HEK293 (cell line): ENCODE measurements around the gene SCN8A.

Experiments
- CTCF ChIA-PET: fragments of 350-600 bp; formaldehyde crosslinking; extraction: SDS; loops from one replicate; lab custom pipeline; 2021; ENCODE audit warnings: antibody characterized with exemption; lab: Yijun Ruan, JAX
- POLR2A ChIA-PET: fragments of 300-600 bp; formaldehyde crosslinking; extraction: SDS; loops from one replicate; lab custom pipeline; 2020; ENCODE audit warnings: antibody characterized with exemption, inconsistent platforms; lab: Yijun Ruan, JAX
- H3K27ac ChIP-seq: fragments of 200-500 bp; sonication (Bioruptor generic); 2 replicates; pipeline ENCODE4 v1.5.1; 2014; ENCODE audit warnings: low read depth, low read length, control low read depth, inconsistent platforms; ENCODE audit errors: extremely low read depth
- H3K36me3 ChIP-seq, 2 experiments: fragments of 200-500 bp in 1 of 2; sonication (Bioruptor generic) in 1 of 2; 1 replicate in 1 of 2; 2 replicates in 1 of 2; pipeline ENCODE4 v1.5.1; 2014 to 2017; ENCODE audit warnings: inconsistent platforms in 2 of 2, low read length in 2 of 2; ENCODE audit not compliant: control insufficient read depth in 2 of 2, insufficient read depth in 1 of 2
- H3K4me1 ChIP-seq: fragments of 200-500 bp; sonication (Bioruptor generic); 2 replicates; pipeline ENCODE4 v1.5.1; 2014; ENCODE audit warnings: mild to moderate bottlenecking, low read length, inconsistent platforms; ENCODE audit not compliant: control insufficient read depth, insufficient read depth
- H3K4me3 ChIP-seq: 2 replicates; pipeline ENCODE4 v1.5.1; 2011; ENCODE audit warnings: low read depth, mild to moderate bottlenecking, control low read depth, low read length, moderate library complexity
- H3K9me3 ChIP-seq: fragments of 200-500 bp; sonication (Bioruptor generic); 2 replicates; pipeline ENCODE4 v1.5.1; 2014; ENCODE audit warnings: low read depth, low read length, inconsistent platforms; ENCODE audit not compliant: control insufficient read depth, insufficient read depth
- CTCF ChIP-seq: fragments of 450-650 bp; formaldehyde crosslinking; IDR thresholded peaks from 2 replicates; pipeline ENCODE4 v1.5.1; 2016; ENCODE audit warnings: missing biosample characterization, missing genetic modification characterization
- KLF9 ChIP-seq: fragments of 450-650 bp; formaldehyde crosslinking; IDR thresholded peaks from 2 replicates; pipeline ENCODE4 v1.5.1; 2016; ENCODE audit warnings: missing biosample characterization, missing genetic modification characterization, low read depth
- MEIS1 ChIP-seq: sonication (generic); formaldehyde crosslinking; IDR thresholded peaks from 2 replicates; pipeline ENCODE4 v1.8.1; 2022; ENCODE audit warnings: missing genetic modification reagents, mild to moderate bottlenecking, borderline replicate concordance
- YY1 ChIP-seq: fragments of 450-650 bp; formaldehyde crosslinking; IDR thresholded peaks from 2 replicates; pipeline ENCODE4 v1.5.1; 2018; ENCODE audit warnings: missing biosample characterization, missing genetic modification characterization
- ZNF16 ChIP-seq: fragments of 450-650 bp; formaldehyde crosslinking; IDR thresholded peaks from 2 replicates; pipeline ENCODE4 v1.5.1; 2016; ENCODE audit warnings: low read depth, missing biosample characterization, missing genetic modification characterization
- ZNF175 ChIP-seq: fragments of 450-650 bp; formaldehyde crosslinking; IDR thresholded peaks from 2 replicates; pipeline ENCODE4 v1.5.1; 2016; ENCODE audit warnings: missing biosample characterization, missing genetic modification characterization
- ZNF394 ChIP-seq: fragments of 450-650 bp; formaldehyde crosslinking; IDR thresholded peaks from 2 replicates; pipeline ENCODE4 v1.5.1; 2016; ENCODE audit warnings: missing biosample characterization, missing genetic modification characterization, mild to moderate bottlenecking, moderate library complexity, borderline replicate concordance
- ZNF404 ChIP-seq: fragments of 450-650 bp; formaldehyde crosslinking; IDR thresholded peaks from 2 replicates; pipeline ENCODE4 v1.5.1; 2017; ENCODE audit warnings: missing biosample characterization, missing genetic modification characterization
- ZNF473 ChIP-seq: fragments of 450-650 bp; formaldehyde crosslinking; IDR thresholded peaks from 2 replicates; pipeline ENCODE4 v1.5.1; 2017; ENCODE audit warnings: missing biosample characterization, missing genetic modification characterization
- ZNF600 ChIP-seq: fragments of 450-650 bp; formaldehyde crosslinking; IDR thresholded peaks from 2 replicates; pipeline ENCODE4 v1.5.1; 2016; ENCODE audit warnings: missing biosample characterization, missing genetic modification characterization
- ZNF654 ChIP-seq: fragments of 450-650 bp; formaldehyde crosslinking; IDR thresholded peaks from 2 replicates; pipeline ENCODE4 v1.5.1; 2016; ENCODE audit warnings: low read depth, missing biosample characterization, missing genetic modification characterization
- ZNF664 ChIP-seq: fragments of 450-650 bp; formaldehyde crosslinking; IDR thresholded peaks from 2 replicates; pipeline ENCODE4 v1.5.1; 2016; ENCODE audit warnings: missing biosample characterization, missing genetic modification characterization
- ZNF670 ChIP-seq: fragments of 450-650 bp; formaldehyde crosslinking; IDR thresholded peaks from 2 replicates; pipeline ENCODE4 v1.5.1; 2016; ENCODE audit warnings: missing biosample characterization, missing genetic modification characterization, low read depth
- ZNF791 ChIP-seq: fragments of 450-650 bp; formaldehyde crosslinking; IDR thresholded peaks from 2 replicates; pipeline ENCODE4 v1.5.1; 2016; ENCODE audit warnings: missing biosample characterization, missing genetic modification characterization
- TF ChIP-seq, protein P1 (sequence below): fragments of 450-650 bp; IDR thresholded peaks from 2 replicates; pipeline ENCODE4 v1.5.1; 2018; ENCODE audit warnings: missing biosample characterization, mild to moderate bottlenecking, missing genetic modification characterization
- TF ChIP-seq, protein P2 (sequence below): fragments of 450-650 bp; formaldehyde crosslinking; IDR thresholded peaks from 2 replicates; pipeline ENCODE4 v1.5.1; 2017; ENCODE audit warnings: missing biosample characterization, missing genetic modification characterization
- TF ChIP-seq, protein P3 (sequence below): fragments of 450-650 bp; formaldehyde crosslinking; IDR thresholded peaks from 2 replicates; pipeline ENCODE4 v1.5.1; 2016; ENCODE audit warnings: missing biosample characterization, missing genetic modification characterization
- TF ChIP-seq, protein P4 (sequence below): fragments of 450-650 bp; formaldehyde crosslinking; IDR thresholded peaks from 2 replicates; pipeline ENCODE4 v1.5.1; 2016; ENCODE audit warnings: missing biosample characterization, missing genetic modification characterization

Gene SCN8A

GRCh38 chr12:51676875-51677274 lies 85.8 kb downstream of the SCN8A start:
- no peak overlapping the region for H3K4me3 ChIP-seq
- ChIA-PET CTCF (interaction anchor here (0.6 to 2.4 kb wide), 10 partner anchors 8 to 256 kb away, joined by 3 to 19 read pairs (median 4); no protein-coding TSS in a partner anchor), POLR2A (no interaction called here)
- H3K4me1 ChIP-seq, result no peaks in the 10 kb centered on the region
- H3K9me3 ChIP-seq, result no peaks in the 10 kb centered on the region
- H3K36me3 ChIP-seq, result no peaks in the 10 kb centered on the region
- no peak for TF ChIP-seq ZNF664 (tag by site-specific recombination)
- no peak for TF ChIP-seq ZNF473 (tag by site-specific recombination)
- no peak for TF ChIP-seq MEIS1 (CRISPR knock-in tag)
- no peak for TF ChIP-seq ZNF175 (tag by site-specific recombination)
- TF ChIP-seq, protein P1, sequence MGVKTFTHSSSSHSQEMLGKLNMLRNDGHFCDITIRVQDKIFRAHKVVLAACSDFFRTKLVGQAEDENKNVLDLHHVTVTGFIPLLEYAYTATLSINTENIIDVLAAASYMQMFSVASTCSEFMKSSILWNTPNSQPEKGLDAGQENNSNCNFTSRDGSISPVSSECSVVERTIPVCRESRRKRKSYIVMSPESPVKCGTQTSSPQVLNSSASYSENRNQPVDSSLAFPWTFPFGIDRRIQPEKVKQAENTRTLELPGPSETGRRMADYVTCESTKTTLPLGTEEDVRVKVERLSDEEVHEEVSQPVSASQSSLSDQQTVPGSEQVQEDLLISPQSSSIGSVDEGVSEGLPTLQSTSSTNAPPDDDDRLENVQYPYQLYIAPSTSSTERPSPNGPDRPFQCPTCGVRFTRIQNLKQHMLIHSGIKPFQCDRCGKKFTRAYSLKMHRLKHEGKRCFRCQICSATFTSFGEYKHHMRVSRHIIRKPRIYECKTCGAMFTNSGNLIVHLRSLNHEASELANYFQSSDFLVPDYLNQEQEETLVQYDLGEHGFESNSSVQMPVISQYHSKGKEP (tag by site-specific recombination), result no peak
- TF ChIP-seq, protein P2, sequence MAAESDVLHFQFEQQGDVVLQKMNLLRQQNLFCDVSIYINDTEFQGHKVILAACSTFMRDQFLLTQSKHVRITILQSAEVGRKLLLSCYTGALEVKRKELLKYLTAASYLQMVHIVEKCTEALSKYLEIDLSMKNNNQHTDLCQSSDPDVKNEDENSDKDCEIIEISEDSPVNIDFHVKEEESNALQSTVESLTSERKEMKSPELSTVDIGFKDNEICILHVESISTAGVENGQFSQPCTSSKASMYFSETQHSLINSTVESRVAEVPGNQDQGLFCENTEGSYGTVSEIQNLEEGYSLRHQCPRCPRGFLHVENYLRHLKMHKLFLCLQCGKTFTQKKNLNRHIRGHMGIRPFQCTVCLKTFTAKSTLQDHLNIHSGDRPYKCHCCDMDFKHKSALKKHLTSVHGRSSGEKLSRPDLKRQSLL (tag by site-specific recombination), result no peak
- no peak for TF ChIP-seq KLF9 (tag by site-specific recombination)
- no peak for TF ChIP-seq YY1 (tag by site-specific recombination)
- no peak for TF ChIP-seq ZNF394 (tag by site-specific recombination)
- no peak for TF ChIP-seq ZNF16 (tag by site-specific recombination)
- TF ChIP-seq CTCF (tag by site-specific recombination), result no peak
- no peak for TF ChIP-seq ZNF791 (tag by site-specific recombination)
- TF ChIP-seq ZNF404 (tag by site-specific recombination), result no peak
- no peak for TF ChIP-seq ZNF654 (tag by site-specific recombination)
- no peak overlapping the region for H3K27ac ChIP-seq

DNA sequence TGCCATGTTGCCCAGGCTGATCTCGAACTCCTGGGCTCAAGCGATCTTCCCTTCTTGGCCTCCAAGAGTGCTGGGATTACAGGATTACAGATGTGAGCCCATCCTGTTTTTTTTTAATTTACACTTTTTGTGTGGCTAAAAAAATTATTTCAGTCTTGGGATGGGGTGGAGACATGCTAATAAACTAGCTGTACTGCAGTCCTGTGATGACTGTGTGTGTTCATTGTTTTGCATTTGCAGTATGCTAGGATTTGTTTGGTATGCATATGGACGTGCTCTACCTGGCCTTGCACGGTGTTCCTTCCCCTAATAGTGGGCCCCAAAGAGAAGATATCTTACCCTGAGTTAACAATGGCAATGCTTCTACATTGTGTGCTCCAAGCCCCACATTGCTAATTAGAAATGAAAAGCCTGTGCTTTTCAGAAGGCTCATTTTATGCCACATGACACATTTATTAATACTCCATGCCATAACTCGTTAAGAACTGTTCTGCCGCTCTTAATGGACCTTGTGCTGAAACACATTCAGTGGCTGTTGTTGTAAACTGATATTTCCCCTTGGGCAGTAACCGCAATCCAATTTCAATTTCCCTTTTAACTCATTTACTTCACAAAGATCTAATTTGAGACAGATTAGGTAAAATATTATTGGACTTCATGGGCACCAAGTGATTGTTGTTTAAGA lies 86.4 kb downstream of the SCN8A start:
- ChIA-PET CTCF (interaction anchor here (0.6 to 2.4 kb wide), 7 partner anchors 9 to 257 kb away, joined by 3 to 19 read pairs (median 4); no protein-coding TSS in a partner anchor), POLR2A (no interaction called here)
- no peaks in the 10 kb centered on the region for H3K9me3 ChIP-seq
- no peaks in the 10 kb centered on the region for H3K4me1 ChIP-seq
- H3K4me3 ChIP-seq, result no peak overlapping the region
- TF ChIP-seq ZNF600 (no peak), ZNF670 (tag by site-specific recombination) (no peak)
- TF ChIP-seq, protein P3, sequence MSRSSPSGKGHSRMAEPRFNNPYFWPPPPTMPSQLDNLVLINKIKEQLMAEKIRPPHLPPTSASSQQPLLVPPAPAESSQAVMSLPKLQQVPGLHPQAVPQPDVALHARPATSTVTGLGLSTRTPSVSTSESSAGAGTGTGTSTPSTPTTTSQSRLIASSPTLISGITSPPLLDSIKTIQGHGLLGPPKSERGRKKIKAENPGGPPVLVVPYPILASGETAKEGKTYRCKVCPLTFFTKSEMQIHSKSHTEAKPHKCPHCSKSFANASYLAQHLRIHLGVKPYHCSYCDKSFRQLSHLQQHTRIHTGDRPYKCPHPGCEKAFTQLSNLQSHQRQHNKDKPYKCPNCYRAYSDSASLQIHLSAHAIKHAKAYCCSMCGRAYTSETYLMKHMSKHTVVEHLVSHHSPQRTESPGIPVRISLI (tag by site-specific recombination), result 0 out of 2 replicates have a peak, but pooled peaks have one; percentile 51
- TF ChIP-seq, protein P4, sequence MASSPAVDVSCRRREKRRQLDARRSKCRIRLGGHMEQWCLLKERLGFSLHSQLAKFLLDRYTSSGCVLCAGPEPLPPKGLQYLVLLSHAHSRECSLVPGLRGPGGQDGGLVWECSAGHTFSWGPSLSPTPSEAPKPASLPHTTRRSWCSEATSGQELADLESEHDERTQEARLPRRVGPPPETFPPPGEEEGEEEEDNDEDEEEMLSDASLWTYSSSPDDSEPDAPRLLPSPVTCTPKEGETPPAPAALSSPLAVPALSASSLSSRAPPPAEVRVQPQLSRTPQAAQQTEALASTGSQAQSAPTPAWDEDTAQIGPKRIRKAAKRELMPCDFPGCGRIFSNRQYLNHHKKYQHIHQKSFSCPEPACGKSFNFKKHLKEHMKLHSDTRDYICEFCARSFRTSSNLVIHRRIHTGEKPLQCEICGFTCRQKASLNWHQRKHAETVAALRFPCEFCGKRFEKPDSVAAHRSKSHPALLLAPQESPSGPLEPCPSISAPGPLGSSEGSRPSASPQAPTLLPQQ (tag by site-specific recombination), result no peak
- H3K27ac ChIP-seq, result no peak overlapping the region
- no peaks in the 10 kb centered on the region for H3K36me3 ChIP-seq
